Muscle of arm (tissue), 12 donors: ENCODE data around the gene AFAP1. TPM values are rescaled to one million over a fixed set of nuclear protein-coding genes. Genes with fewer than 3 reads are reported as not detected.

Source experiments
- DNase-seq: peaks from one replicate; pipeline ENCODE4 v3.0.0-alpha.2; 2013
- polyA plus RNA-seq, 12 donors: library from polyadenylated mRNA; unstranded; fragments of 120-200 nt; gene quantifications; one replicate each; pipeline ENCODE4 v1.2.1, GENCODE V29; 2013; ENCODE audit not compliant: insufficient read length in 12 of 12

AFAP1 gene
- polyA plus RNA-seq, 12 donors, result 27.8 to 46.1 (median 33.4) TPM; not detected in 1

DNA sequence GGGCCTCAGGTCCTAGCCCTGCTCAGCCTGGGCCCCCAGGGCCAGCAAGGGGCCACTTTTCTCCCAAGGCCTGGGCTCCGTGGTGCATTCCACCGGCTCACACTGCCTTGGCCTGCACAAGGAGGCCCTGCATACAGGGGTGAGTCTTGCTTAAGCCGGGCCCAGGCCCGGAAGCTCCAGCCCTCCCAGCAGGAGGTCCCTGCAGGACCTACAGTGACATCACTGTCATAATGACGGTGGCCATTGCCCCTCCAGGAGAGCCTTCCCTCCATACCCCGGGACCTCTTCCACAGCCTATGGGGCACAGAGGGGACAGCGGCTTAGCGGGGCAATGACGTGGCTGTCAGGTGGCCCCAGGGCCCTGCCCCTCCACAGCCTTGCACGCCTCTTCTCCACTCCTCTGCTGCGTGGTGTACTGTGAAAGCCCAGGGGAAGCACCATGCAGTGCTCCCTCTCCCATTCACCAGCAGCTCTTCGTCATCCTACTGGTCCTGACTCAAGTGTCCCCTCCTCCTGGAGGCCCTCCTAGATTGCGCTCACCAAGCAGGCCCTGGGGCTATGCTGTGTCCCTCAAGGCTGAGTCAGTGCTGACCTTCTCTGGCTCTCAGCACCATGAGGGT, 32.3 kb upstream of the AFAP1 start:
- no peak for DNase-seq

DNA sequence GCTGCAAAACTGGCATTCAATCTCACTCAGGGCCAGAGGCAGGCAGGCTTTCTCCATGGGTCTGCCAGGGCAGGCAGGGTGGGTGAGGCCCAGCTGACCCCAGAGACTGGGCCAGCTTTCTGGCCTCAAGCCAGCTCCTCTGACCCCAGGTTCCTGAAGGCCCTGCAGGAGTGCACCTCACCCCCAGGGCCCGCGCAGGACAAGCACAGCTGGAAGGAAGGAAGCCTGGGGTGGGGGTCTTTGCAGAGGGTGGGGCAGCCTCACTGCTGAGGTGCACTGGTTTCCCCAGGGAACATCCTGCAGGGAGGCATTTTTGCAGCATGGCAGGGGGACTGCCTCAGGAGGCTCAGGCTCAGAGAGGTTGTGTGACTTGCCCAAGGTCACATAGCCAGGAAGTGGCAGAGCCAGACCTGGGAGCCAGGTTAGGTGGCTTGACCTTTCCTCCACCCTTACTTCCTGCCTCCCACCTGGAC, 31.5 kb upstream of the AFAP1 start:
- DNase-seq, result no peak

DNA sequence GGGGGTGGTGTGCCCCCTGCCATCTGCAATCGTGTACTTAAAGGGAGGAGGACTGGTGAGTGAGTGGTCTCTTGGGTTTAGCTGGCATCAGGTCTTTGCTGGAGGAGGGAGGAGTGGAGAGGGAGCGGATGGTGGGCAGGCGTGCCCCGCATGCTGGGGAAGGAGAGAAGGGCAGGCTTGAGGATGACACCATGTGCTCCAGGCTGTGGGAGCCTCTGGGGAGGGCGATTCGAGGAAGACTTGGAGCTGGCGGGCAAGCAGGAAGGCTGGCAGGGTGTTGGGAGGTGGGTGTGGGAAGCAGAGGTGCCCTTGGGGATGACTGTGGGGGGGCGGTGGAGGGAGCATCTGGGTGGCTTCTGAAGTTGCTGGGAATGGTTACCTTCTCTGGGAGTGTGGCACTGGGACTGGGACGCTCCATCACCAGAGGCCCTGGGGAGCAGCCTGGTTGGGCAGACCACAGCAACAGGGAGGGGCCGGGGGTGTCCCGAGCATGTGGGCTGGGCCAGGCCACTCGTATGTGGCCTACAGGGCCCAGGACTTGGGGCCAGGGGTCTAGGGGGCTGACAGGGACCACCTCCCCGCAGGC, 30.8 kb upstream of the AFAP1 start:
- no peak for DNase-seq

DNA sequence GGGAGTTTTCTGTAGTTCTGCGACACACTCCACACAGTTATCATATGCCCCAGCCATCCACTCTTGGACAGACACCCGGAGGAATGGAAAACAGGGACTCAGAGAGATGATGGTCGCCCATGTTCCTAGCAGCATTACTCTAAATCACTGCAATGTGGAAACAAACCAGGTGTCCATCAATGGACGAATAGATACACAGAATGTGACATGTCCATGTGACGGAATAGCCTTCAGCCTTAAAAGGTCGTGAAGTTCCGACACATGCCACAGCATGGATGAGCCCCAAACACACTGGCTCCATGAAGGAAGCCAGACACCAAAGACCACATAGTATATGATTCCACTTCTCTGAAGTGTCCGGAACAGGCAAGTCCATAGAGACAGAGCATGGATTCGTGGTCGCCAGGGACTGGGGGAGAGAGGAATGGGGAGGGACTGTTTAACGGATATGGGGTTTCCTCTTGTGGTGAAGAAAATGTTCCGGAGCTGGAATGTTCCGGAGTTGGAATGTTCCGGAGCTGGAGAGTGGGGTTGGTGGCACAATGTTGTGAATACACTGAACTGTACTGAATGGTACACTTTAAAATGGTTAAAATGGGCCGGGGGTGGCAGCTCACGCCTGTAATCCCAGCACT, 28.7 kb upstream of the AFAP1 start:
- DNase-seq, result no peak

DNA sequence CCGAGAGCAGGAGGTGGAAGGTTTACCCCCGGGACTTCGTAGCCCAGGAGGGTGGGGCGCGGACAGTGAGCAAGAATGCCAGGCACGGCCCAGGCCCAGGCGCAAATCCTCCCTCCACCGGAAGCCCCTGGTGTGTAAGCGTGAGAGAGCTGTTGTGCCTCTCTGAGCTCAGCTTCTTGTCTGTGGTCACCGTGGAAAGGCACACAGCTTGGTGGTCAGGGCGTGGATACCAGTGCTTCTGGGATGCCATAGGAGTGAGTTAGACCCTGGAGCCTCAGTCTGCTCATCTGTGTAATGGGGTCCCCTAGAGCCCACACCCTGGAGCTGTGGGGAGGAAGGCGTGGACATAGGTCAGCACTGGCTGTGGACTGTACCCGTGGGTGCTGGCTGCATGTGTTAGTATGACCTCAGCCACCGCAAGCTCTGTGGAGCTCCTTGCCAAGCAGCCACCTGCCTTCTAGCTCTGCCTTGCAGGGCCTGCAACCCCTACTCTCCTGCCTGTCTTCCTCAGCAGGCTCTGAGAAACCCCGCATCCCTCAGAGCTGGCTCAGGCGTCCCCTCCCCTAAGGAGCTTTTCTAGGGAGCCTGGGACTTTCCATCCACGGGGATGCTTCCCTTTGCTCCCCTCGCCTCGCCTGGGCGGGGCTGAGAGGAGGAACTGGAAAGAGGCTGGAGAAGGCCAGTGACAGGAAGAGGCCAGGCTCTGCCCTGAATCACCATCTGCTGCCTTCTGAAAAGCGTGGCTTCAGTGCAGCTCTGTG, 28.0 kb upstream of the AFAP1 start:
- DNase-seq, result no peak

DNA sequence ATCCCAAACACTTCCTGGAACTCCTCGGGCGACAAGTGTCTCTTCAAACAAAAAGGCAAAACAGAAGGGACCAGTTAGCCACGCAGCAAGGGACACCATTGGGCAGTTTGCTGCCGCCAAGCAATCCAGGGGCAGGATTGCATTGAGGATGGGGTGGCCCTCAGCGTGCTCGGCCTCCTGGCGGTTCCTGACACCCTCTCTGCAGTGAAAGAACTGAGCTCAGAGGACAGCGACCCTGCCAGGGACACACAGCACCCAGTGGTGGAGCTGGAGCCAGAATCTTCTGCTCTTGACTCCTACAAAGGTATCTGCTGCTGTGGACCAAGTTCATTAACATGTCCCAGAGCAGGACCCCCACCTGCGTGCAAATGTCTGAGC, 27.4 kb upstream of the AFAP1 start:
- DNase-seq, result no peak

DNA sequence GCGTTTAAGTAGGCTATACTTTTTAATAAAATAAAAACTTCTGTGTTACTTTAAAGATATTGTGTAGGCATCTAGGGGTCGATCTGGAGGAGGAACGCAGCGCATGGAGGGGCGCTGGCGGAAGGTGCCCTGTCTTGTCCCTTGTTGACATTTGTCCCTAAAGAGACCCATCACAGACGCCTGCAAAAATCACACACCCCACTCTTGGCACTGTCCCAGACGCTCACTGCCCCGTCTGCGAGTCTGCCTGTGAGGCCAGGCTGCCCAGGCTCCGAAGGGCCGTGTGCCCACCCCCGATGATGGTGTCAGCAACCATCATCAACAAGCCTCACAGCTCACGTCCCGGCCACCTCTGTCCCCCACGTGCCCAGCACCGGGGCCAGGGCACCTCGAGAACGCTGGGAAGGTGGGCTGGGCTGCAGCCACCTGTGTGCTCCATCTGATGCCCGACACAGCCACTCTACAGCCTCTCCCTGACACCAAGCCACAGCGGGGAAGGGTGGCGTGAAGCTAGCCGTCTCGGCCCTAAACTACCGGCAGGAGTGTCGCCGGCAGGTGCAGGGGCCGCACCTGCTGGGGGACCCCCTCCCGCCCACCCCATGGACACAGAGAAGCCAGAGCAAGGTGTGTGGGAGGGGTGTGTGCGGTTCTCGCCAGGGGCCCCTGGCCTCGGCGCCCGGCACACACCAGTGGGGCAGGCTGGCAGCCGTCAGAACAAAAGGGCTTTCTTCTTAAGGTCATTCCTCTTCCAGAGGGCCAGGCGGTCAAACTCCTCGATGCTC, 26.8 kb upstream of the AFAP1 start:
- no peak for DNase-seq

DNA sequence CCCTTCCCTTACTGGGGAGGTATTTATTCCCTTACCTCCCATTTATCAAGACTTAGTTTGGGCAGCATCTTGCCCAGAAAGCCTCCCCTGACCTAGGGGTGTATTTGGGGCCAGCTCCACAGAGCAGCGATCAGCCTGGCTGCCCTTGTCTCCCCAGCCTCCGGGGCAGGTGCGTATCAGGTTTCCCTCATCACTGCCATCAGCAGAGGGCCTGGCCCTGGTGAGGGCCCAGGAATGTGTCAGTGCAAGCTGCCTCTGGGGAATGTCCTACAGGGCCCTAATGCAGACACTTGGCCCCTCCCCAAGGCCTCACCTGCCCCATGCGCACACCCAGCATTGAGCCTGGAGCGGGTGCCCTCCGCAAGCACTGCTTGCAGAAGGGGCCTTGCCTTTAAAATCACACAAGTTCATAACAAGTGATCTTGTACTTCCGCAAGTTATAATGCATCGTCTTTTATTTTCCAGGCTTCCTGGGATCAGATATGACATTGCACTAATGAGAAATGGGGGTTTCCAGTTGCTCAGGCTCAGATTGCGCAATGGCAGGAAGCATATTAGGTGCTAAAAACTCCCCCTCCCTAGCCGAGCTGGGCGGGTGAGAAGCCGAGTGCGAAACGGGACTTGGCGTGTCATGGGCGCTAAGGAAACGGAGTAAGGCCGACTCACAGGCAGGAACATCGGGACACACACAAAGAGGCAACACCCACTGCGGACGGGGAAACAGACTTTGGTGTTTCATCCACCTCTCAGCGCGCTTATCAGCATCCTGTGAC, 25.4 kb upstream of the AFAP1 start:
- DNase-seq, result no peak

DNA sequence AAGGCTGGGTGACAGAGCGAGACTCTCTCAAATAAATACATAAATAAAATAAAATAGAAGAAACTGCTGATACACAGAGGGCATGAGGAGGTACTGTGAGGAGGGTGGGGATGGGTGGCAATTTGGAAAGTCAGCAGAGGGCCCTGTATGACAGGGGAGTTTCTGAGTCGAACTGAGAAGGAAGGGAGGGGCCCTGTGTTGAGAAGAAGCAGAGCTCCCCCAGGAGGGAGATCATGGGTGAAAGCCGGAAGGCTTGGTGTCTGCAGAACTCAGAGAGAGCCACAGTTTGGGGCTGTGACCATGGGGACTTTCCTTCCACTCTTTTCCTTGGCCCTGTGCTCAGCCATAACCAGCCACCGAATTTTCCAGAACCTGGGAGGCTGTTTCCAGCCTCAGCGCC, 24.8 kb upstream of the AFAP1 start:
- DNase-seq, result no peak

DNA sequence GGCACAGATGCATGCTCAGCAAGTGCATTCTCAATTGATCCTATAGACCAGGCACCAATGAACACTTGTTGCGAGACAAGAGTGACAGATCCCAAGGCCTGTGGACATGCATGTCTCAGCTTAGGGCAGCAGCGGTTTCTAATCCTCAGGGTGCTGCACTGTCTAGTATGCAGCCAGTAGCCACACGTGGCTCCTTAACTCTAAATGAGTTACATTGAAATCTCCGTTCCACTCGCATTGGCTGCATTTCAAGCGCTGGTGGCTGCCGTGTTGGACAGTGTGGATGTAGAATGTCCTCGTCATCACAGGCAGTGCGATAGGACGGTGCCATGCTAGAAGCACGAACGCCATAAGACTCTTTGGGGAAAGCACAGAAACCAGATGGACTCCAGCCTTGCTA, 24.0 kb upstream of the AFAP1 start:
- DNase-seq, result no peak

DNA sequence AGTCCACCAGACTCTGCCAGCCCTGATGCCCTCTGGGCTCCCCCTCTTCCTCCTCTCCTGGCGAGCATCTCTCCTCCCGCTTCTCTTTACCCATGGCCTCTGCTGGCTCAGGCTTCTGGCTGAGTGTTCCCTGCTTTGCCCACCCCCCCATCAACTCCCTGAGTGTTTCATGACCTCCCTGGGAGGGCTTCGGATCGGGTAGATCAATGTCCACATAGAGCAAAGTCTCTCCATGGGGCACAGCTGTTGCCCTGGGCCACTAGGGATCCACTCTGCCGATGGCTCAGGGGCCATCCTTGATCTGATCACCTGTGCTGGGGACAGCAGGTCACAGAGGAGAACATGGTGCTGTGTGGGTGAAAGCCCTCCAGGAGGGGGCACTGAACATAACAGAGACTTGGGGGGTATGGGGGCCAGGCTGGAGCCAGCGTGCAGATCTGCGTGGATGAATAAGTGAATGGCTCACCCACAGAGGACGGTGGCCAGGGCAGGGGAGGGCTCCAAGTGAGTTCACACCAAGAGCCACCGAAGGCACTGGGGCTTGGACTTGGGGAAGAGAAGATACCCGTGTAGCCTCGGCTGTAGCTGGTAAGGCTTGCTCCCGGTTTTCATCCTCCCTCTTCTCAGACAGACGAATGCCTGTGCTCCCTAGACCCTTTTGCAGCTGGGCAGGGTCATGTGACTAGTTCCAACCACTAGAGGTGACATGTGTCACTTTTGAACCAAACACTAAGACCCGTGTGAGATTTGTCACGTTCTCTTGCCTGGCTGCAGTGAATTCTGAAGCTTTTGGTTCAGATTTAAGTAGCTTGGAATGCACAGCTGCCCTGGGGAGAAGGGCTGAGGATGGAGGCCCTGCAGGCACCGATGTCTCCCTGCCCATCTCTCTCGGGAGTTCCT, 23.2 kb upstream of the AFAP1 start:
- DNase-seq, result no peak

DNA sequence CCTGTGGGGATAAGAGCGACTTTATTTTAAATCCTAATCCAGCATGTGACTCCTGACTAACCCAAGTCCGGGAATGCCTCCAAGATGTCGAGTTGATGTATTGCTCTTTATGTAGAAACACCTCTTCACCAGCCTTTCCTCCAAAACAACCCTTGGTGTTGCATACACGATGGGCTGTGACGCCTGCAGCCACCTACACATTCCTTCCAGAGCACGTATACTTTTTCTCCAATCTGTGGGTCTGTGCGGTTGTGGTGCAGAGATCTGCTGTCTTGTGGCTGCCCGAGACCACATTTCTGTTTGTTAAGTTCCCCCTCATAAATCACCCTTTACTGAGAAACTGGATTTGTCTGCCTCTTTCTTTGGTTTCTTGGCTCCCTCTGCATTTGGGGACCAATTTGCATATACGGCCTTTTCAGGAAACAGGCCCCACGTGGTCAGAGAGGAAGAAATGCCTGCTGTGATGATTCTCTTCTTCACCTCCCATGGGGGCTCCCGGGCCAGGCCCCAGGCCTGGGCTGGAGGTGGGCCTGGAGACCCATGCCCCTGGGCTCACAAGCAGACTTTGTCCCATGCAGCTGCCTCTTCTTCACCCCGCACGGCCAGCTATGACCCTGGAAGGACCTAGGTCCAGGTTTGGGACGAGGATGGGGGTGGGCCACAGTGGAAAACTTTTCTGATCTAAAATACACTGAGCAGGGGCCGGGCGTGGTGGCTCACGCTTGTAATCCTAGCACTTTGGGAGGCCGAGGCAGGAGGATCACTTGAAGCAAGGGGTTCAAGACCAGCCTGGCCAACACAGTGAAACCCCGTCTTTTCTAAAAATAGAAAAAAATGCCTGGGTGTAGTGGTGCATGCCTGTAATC, 21.4 kb upstream of the AFAP1 start:
- peak; percentile 74 for DNase-seq

DNA sequence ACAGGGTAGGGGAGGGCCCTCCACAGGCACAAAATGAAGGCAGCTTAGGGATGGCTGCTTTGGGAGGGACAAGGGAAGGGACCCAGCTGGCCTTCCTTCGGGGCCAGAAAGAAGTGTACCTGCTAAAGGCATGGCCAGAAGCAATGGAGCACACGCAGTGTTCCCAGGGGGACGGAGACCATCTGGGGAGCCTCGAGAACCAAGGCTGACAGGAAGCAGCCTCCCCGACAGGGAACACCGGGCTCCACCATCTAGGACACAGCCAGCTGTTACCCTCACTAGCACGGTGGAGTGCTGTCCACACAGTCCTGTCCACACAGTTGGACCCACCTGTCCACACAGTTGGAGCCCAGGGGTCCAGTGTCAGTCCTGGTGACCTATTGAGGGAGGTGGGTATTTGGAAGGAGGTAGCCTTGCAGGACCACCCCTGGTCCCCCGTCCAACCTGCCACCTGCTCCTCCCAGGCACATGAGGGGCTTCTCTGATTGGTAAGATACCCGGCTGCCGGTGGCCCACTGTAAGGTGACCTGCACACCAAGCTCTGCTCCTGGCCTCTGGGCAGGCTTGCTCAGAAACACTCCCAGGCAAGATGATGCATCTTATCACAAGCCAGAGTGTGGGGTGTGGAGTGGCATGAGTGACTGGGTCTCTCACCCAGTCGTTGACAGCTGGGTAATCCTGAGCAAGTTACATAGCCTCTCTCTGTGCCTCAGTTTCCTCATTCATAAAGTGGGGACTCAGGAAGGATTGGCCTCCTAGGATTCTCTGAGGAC, 20.5 kb upstream of the AFAP1 start:
- no peak for DNase-seq

DNA sequence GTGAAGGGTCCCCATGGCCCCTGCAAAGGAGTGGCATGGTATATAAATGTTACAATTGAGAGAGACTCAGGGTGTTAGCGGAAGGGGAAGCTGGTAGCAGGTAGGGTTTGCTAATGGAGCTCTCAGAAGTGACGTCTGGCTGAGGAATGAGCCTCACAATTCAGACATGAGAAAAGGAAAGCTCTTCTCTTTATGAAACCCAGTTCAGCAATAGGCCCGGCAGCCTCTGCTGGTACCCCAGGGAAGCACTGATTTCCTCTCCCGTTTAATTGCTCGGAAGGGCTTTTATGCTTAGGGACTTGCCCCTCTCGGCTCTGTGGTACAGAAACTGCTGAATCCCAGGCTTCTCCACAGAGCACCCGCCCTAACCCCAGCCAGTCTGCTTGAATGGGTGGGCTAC, 19.4 kb upstream of the AFAP1 start:
- no peak for DNase-seq

DNA sequence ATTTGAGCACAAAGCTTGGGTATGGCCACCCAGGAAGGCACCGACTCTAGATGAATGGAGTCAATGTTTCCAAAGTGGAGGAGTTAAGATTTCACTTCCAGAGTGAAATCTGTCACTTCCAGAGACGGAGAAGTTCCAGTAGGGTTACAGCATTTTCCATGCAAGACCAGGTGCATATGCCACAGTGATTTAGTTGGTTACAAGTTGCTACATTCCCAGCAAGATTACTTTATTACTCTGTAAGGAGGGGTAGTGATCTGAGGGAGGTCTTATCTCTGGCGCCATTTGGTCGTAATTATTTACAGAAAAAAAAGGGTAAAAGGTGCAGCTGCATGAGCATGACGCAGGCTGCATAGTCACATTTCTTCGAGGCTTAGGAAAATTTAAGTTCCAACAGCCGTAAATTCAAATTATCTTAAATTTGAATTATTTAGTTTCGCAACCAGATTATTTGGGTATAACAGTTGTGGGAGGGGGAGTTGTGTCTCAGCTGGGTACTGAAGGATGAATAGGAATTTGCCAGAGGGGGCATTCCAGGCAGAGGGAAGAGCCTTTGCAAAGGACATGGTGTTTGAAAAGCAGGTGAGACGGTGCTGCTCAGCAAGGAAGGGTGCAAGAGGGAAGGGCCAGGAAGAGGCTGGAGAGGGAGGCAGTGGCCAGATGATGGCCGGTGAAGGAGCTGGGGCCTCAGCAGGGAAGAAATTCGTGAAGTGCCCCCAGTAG, 17.4 kb upstream of the AFAP1 start:
- no peak for DNase-seq

DNA sequence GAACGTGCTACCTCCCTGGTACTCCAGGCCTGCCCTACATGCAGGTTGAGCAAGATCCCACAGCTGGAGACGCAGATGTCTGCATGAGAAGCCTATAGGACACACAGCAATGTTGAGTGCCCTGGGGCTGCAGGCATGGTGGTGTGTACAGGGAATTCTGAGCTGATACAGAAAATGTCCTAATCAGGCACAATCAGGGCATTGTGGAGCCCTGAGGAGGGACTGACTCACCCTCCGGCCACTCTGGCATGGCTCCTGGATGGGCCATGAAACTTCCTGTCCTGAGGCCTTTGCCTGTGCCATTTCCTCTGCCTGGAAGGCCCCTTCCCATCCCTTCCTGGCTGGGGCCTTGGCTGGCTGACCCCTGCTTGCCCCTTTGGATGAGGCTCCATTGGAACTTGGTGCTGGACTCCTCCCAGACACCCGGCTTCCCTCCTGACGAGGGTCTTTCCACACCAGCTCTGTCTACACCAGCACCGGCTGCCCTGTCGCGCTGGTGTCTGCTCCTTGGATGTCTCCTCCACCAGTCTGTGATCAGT, 16.7 kb upstream of the AFAP1 start:
- no peak for DNase-seq

DNA sequence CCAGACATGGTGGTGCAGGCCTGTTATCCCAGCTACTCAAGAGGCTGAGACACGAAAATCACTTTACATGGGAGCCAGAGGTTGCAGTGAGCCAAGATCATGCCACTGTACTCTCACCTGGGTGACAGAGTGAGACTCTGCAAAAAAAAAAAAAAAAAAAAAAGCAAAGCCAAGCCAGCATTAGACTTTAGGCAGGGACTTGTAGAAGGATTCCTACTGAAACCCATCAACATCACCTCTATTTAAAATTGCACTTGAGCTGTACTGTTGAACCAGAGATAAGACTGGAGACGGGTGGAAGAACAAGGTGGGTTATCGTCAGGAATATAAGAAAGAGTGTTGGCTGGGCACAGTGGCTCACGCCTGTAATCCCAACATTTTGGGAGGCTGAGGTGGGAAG, 15.7 kb upstream of the AFAP1 start:
- no peak for DNase-seq
